ENCODE measurements around the gene MKRN2.

DNA sequence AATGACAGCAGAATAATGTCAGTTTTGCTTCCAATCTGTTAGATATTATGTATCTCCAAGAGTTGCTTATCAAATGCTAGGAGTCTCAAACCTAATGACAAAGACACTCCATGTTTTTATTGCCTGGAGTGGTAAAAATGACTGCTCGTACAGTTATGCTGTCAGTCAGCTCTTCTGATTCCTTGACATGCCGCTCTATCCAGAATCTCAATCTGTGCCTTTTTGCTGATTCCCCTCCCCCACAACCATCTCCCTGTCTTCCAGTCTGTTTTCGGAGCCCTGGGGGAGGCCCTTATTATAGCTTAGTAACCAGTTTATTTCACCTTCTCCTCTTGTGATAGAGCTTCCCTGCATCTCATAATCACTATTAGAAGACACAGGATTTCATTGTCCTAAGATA lies 2.6 kb downstream of the MKRN2 start:
- TF ChIP-seq, protein P1, sequence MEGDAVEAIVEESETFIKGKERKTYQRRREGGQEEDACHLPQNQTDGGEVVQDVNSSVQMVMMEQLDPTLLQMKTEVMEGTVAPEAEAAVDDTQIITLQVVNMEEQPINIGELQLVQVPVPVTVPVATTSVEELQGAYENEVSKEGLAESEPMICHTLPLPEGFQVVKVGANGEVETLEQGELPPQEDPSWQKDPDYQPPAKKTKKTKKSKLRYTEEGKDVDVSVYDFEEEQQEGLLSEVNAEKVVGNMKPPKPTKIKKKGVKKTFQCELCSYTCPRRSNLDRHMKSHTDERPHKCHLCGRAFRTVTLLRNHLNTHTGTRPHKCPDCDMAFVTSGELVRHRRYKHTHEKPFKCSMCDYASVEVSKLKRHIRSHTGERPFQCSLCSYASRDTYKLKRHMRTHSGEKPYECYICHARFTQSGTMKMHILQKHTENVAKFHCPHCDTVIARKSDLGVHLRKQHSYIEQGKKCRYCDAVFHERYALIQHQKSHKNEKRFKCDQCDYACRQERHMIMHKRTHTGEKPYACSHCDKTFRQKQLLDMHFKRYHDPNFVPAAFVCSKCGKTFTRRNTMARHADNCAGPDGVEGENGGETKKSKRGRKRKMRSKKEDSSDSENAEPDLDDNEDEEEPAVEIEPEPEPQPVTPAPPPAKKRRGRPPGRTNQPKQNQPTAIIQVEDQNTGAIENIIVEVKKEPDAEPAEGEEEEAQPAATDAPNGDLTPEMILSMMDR (IDR thresholded peaks at IDR 0.05; ENCODE audit: borderline replicate concordance, extremely low read depth, low read length, poor library complexity, severe bottlenecking) = no peak
- TF ChIP-seq EZH2 (IDR thresholded peaks at IDR 0.05; ENCODE audit: borderline replicate concordance, low read depth, low read length, severe bottlenecking) = no peak
